ENCODE measurements around the gene SH3RF2. TPM values are rescaled to one million over a fixed set of nuclear protein-coding genes. Genes with fewer than 3 reads are reported as not detected.

SH3RF2 gene
- total and polyA plus RNA-seq, 9 donors: 0.30 to 6.5 (median 0.81) TPM

DNA sequence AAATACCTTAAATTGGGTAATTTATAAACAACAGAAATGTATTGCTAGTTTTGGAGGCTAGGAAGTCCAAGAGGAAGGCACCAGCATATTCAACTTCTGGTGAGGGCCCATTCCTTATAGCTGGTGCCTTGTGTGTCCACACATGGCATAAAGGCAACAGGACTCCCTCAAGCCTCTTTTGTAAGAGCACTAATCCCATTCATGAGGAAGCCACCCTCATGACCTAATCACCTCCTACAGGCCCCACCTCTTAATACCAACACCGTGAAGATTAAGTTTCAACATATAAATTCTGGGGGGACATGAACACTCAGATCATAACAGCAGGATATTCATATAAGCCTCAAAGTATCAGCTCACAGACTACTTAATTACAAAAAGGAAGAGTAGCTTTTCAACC lies 173.0 kb downstream of the SH3RF2 start:
- Histone ChIP-seq H3K36me3 (no peaks in the 10 kb centered on the region), H3K9me3 (no peaks in the 10 kb centered on the region), H3K27me3 (no peaks in the 10 kb centered on the region), H3K4me3 (no peak overlapping the region), H3K27ac (no peak overlapping the region), H3K4me1 (ENCODE audit: insufficient read depth) (no peaks in the 10 kb centered on the region)
- TF ChIP-seq POLR2A (IDR thresholded peaks at IDR 0.05) (no peak), EP300 (IDR thresholded peaks at IDR 0.05) (no peak)
- TF ChIP-seq, protein P1, sequence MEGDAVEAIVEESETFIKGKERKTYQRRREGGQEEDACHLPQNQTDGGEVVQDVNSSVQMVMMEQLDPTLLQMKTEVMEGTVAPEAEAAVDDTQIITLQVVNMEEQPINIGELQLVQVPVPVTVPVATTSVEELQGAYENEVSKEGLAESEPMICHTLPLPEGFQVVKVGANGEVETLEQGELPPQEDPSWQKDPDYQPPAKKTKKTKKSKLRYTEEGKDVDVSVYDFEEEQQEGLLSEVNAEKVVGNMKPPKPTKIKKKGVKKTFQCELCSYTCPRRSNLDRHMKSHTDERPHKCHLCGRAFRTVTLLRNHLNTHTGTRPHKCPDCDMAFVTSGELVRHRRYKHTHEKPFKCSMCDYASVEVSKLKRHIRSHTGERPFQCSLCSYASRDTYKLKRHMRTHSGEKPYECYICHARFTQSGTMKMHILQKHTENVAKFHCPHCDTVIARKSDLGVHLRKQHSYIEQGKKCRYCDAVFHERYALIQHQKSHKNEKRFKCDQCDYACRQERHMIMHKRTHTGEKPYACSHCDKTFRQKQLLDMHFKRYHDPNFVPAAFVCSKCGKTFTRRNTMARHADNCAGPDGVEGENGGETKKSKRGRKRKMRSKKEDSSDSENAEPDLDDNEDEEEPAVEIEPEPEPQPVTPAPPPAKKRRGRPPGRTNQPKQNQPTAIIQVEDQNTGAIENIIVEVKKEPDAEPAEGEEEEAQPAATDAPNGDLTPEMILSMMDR (IDR thresholded peaks at IDR 0.05): no peak
- WGBS, 3 donors: 71 to 77% (median 73%) methylated on average over 1 of the region's 1 CpG
- no peak for DNase-seq
- intact Hi-C loops (cut with DNase I): no loop called here

DNA sequence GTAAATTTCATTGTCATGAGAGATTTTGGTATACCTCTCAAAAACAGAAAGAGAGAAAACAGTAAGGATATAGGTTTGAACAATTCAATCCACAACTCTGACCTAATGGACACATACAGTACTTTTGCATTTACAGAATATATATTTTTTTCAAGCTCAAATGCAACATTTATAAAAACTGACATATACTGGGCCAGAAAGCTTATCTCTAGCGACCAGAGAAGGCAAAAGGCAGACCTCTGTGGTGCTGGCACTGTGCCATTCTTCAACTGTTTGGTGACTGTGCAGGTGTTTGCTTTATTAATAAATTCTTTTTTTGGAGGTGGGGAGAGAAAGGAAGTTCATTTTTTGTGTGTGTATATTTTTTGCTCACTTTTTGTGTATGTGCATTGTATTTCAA lies 175.0 kb downstream of the SH3RF2 start:
- intact Hi-C loops (cut with DNase I): no loop called here
- Histone ChIP-seq H3K9me3 (no peaks in the 10 kb centered on the region), H3K27ac (no peak overlapping the region), H3K4me3 (no peak overlapping the region), H3K4me1 (ENCODE audit: insufficient read depth) (no peaks in the 10 kb centered on the region), H3K27me3 (no peaks in the 10 kb centered on the region), H3K36me3 (no peaks in the 10 kb centered on the region)
- WGBS, 3 donors: 50 to 60% (median 56%) methylated on average over 1 of the region's 1 CpG
- no peak for DNase-seq
- TF ChIP-seq EP300 (IDR thresholded peaks at IDR 0.05): no peak
- TF ChIP-seq, protein P1 (IDR thresholded peaks at IDR 0.05): no peak
- no peak for TF ChIP-seq POLR2A (IDR thresholded peaks at IDR 0.05)

DNA sequence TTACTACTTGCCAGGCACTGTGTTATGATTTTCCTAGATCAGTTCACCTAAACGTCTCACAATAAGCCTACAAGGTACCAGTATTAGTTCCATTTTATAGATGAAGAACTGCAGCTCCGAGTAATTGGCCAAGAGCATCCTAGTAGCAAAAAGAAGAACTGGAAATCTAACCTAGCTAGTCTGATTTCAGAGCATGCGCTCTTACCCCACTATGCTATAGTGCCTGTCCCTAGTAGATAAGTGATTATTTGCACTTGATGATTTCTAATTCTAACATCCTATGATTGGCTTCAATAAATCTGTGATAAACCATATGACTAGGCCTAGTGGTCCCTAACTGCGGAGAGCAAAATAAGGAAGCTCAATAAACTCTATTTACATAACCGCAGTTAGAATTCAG lies 176.1 kb downstream of the SH3RF2 start:
- TF ChIP-seq EP300 (IDR thresholded peaks at IDR 0.05) (no peak), POLR2A (IDR thresholded peaks at IDR 0.05) (no peak)
- TF ChIP-seq, protein P1 (IDR thresholded peaks at IDR 0.05): no peak
- intact Hi-C loops (cut with DNase I): no loop called here
- no peaks in the 10 kb centered on the region for H3K9me3 ChIP-seq
- no peak overlapping the region for H3K27ac ChIP-seq
- no peak for DNase-seq
- H3K36me3 ChIP-seq: no peaks in the 10 kb centered on the region
- no peak overlapping the region for H3K4me3 ChIP-seq
- H3K27me3 ChIP-seq: no peaks in the 10 kb centered on the region
- 78 to 93% (median 84%) methylated on average over 5 of the region's 5 CpGs for WGBS, 3 donors
- no peaks in the 10 kb centered on the region for H3K4me1 ChIP-seq (ENCODE audit: insufficient read depth)

Other genes with a start within 250 kb of the SH3RF2 start
- gene PRELID2, start 101.2 kb upstream of the SH3RF2 start, total RNA-seq: 10 to 100 TPM; 14.5 to 49.7 (median 29.2) TPM
- gene PRELID2, start 101.2 kb upstream of the SH3RF2 start, polyA plus RNA-seq: 1 to 10 TPM; 5.4 to 5.5 TPM
- gene GRXCR2, start 63.6 kb upstream of the SH3RF2 start, total RNA-seq: not detected
- not detected for gene GRXCR2, start 63.6 kb upstream of the SH3RF2 start, polyA plus RNA-seq
- gene PLAC8L1, start 169.0 kb downstream of the SH3RF2 start, total RNA-seq: under 1 TPM in 3 of 7 donors, not detected in 4; 0.70 to 0.78 (median 0.78) TPM
- gene PLAC8L1, start 169.0 kb downstream of the SH3RF2 start, polyA plus RNA-seq: not detected
- 100 to 1,000 TPM in 3 of 7 donors, 10 to 100 TPM in 4; 54.6 to 147 (median 90.8) TPM for gene LARS1, start 246.1 kb downstream of the SH3RF2 start, total RNA-seq
- gene LARS1, start 246.1 kb downstream of the SH3RF2 start, polyA plus RNA-seq: 10 to 100 TPM; 33.6 to 81.2 TPM

Data from ovary (tissue), 9 donors.